IPS-15b (cell line): ENCODE measurements around the gene B3GNT9.
A peak's percentile ranks its signal among the peaks of the same experiment; 100 is the strongest.

ENCODE experiments used
- H3K27me3 ChIP-seq: one replicate; pipeline ENCODE4 v1.6.1; 2013; ENCODE audit warnings: low read length; ENCODE audit not compliant: control insufficient read depth, insufficient read depth
- H3K36me3 ChIP-seq: one replicate; pipeline ENCODE4 v1.6.1; 2013; ENCODE audit warnings: low read length; ENCODE audit not compliant: control insufficient read depth, insufficient read depth
- H3K4me1 ChIP-seq: one replicate; pipeline ENCODE4 v1.6.1; 2013; ENCODE audit warnings: mild to moderate bottlenecking, low read length; ENCODE audit not compliant: control insufficient read depth, insufficient read depth
- H3K4me3 ChIP-seq: one replicate; pipeline ENCODE4 v1.5.1; 2013; ENCODE audit warnings: low read depth, low read length
- H3K9ac ChIP-seq: one replicate; pipeline ENCODE4 v1.6.1; 2013; ENCODE audit warnings: low read depth, mild to moderate bottlenecking, low read length
- H3K9me3 ChIP-seq: one replicate; pipeline ENCODE4 v1.6.1; 2013; ENCODE audit warnings: mild to moderate bottlenecking, low read length; ENCODE audit not compliant: control insufficient read depth, insufficient read depth

The B3GNT9 gene

DNA sequence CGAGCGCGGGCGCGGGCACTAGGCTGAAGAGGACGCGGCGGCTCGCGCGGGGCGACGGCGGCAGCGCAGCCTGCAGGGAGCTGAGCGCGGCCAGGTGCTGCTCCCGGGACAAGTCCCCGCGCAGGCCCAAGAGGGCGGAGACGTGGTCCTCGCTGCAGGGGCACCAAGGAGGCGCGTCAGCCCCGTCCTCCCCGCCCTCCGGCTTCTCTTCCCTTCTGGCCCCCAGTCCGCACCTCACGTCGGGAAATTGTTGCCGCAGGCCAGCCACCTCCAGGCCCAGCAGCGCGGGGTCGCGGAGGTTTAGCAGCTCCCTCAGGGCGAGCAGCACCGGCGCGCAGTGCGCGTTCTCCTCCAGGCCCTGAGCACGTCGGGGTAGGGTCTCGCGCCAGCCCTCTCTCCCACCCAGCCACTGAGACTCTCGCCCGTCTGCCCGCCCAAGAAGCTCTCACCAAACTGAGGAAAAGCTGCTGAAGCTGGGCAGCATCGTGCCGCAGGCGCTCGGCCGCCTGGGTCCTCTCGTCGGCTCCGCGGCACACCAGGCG, 33.7 kb upstream of the B3GNT9 start:
- Histone ChIP-seq H3K36me3 (no peaks in the 10 kb centered on the region), H3K9ac (no peak overlapping the region), H3K27me3 (peaks cover 24% of the 10 kb centered on the region), H3K4me3 (peak overlapping the region; percentile 85), H3K9me3 (no peaks in the 10 kb centered on the region), H3K4me1 (no peaks in the 10 kb centered on the region)

DNA sequence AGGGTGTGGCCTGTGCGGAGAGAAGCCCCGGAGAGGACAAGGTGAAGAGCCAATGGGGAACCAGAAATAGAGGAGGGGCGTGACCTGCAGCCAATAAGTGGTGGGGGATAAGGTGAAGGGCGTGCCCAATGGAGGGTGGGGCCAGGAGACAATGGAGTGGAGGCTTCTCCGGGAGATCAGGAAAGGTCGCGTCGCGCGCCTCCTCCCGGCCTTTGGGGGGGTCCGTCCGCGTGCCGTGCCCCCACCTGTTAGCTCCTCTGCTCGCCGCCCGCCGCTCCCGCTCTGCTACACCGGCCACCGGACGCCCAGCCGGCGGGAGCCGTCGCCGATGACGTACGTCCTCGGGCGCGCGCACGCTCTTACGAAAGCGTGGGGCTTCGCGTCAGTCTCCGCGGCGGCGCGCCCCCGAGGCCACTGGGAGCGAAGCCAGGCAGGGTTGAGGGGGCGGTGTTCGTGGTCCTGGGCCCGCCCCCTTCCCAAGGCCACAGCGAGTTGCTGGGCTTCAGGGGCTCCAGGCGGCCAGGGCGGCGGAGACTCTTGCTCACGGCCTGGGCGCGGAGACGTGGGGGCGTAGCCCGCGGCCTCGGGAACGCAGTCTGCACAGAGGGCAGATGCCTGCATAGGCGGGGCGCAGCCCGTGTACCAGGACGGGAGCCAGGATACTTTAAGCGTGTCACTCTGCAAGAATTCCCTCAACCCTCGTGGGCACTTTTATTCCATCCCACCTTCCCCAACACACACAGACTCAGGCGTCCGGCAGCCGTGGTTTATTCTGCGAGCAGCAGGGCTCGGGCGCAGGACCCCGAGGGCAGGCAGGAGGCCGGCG, 33.0 kb upstream of the B3GNT9 start, which contains the start of gene MATCAP1:
Gene MATCAP1, minus strand, starts transcription at position 337 of the 826 bp plus-strand sequence. CDS start 3,353 bp downstream, outside the sequence.
- Histone ChIP-seq H3K9ac (peak within 1 kb of the TSS; percentile 85), H3K9me3 (no peaks in the 10 kb centered on the region), H3K27me3 (peaks cover 27% of the 10 kb centered on the region), H3K36me3 (no peaks in the 10 kb centered on the region), H3K4me3 (peak within 1 kb of the TSS; percentile 85), H3K4me1 (no peaks in the 10 kb centered on the region)

DNA sequence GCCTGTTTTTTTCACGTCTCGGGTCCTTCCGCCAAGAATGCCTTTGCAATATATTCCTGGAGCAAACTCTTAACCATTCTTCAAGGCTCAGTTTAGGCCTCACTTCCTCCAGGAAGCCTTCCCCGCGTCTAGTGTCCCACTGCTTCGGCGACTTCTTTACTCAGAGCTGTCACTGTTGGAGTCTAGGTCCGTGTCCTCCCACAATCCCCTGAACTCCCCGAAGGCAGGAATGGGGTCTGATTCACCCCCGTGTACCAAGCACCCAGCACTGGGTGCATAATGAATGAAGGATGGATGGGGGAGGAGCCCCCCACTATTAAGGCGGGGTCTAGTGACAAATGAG, 32.5 kb upstream of the B3GNT9 start:
- H3K27me3 ChIP-seq: peaks cover 29% of the 10 kb centered on the region
- H3K4me1 ChIP-seq: no peaks in the 10 kb centered on the region
- no peaks in the 10 kb centered on the region for H3K36me3 ChIP-seq
- no peak overlapping the region for H3K9ac ChIP-seq
- H3K4me3 ChIP-seq: peak overlapping the region; percentile 85
- no peaks in the 10 kb centered on the region for H3K9me3 ChIP-seq

DNA sequence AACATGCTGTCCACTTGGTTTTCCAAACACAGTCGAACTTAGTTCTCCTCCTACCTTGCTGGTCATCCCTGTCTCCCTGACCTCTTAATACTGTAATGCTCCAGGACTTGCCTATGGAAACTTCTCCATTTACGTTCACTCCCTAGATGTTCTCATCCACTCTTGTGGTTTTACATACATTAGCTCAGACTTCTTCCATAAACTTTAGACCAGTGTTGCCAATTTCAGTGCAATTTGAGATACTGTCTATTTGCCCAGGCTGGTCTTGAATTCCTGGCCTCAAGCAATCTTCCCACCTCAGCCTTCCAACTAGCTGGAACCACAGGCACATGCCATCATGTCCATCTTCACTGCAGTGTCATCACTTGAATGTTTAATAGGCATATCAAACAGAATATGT, 31.5 kb upstream of the B3GNT9 start:
- H3K9ac ChIP-seq: no peak overlapping the region
- peaks cover 35% of the 10 kb centered on the region for H3K27me3 ChIP-seq
- H3K4me3 ChIP-seq: no peak overlapping the region
- H3K36me3 ChIP-seq: no peaks in the 10 kb centered on the region
- H3K4me1 ChIP-seq: peaks cover 4% of the 10 kb centered on the region
- no peaks in the 10 kb centered on the region for H3K9me3 ChIP-seq

DNA sequence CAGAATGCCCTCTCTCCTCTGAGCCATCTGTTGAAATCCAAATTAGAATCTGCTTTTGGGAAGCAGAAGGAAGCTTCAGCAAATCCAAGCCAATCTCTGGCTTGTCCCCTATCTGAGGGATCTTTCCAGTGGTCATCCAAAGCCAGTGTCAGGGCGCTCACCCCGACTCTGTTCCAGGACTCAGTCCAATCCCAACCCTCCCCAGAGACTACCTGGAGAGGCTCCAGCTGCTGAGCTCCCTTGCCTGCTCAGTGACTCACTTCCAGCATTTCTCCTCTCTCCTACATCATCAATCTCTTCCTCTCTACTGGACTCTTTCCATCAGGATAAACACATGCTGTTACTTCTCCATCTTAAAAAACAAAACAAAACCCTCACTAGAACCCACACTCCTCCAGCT, 30.5 kb upstream of the B3GNT9 start:
- Histone ChIP-seq H3K9ac (no peak overlapping the region), H3K27me3 (peaks cover 39% of the 10 kb centered on the region), H3K36me3 (no peaks in the 10 kb centered on the region), H3K9me3 (no peaks in the 10 kb centered on the region), H3K4me3 (no peak overlapping the region), H3K4me1 (peaks cover 4% of the 10 kb centered on the region)

DNA sequence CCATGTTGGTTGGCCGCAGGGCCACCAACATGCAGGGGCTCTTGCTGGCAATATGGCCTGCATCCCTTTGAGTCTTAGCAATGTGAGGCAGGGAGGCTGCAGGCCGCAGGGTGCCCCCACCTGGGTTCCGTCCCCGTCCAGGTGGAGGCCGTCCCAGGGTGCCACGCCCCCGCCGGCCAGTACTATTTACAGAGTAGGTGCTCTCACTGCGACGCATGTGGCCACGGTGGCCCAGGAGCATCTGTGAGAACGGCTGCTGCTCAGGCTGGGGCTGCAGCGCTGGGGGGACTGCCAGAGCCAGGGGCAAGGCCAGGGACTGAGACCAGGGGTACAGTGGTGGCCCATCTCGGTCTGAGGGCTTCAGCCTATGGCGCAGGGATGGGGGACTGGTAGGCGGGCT, 29.4 kb upstream of the B3GNT9 start:
- peaks cover 4% of the 10 kb centered on the region for H3K4me1 ChIP-seq
- H3K9me3 ChIP-seq: no peaks in the 10 kb centered on the region
- no peak overlapping the region for H3K4me3 ChIP-seq
- H3K27me3 ChIP-seq: peaks cover 40% of the 10 kb centered on the region
- H3K9ac ChIP-seq: no peak overlapping the region
- H3K36me3 ChIP-seq: no peaks in the 10 kb centered on the region

DNA sequence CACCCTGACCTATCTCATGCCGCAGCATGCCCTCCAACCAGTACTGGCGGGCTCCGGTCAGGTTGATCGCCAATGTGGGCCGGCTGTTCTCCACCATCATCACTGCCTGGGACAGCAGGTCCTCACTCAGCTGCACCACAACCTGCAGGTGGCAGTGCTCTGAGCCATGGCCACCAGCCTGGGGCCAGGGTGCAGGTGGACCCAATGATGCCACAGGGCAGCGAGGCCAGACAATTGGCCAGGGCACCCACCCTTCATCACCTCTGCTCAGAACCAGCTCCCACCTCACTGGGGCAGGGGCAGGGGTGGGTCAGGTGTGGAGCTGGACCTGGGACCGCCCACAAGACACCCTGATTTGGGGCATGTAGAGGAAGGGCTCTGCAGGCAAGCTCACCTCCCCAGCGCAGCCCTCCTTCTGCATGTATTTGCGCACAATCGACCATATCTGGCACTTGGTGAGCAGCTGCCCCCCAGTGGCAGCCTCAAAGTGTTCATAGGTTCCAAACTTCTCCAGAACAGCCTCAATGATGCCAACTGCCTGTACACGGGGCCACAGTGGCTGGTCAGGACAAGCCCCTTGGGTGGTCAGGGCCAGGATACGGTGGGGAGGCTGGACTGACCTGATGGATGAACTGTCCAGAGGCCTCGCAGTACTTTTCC, 28.8 kb upstream of the B3GNT9 start:
- H3K9ac ChIP-seq: no peak overlapping the region
- peaks cover 40% of the 10 kb centered on the region for H3K27me3 ChIP-seq
- peaks cover 4% of the 10 kb centered on the region for H3K4me1 ChIP-seq
- H3K36me3 ChIP-seq: no peaks in the 10 kb centered on the region
- H3K9me3 ChIP-seq: no peaks in the 10 kb centered on the region
- H3K4me3 ChIP-seq: no peak overlapping the region

DNA sequence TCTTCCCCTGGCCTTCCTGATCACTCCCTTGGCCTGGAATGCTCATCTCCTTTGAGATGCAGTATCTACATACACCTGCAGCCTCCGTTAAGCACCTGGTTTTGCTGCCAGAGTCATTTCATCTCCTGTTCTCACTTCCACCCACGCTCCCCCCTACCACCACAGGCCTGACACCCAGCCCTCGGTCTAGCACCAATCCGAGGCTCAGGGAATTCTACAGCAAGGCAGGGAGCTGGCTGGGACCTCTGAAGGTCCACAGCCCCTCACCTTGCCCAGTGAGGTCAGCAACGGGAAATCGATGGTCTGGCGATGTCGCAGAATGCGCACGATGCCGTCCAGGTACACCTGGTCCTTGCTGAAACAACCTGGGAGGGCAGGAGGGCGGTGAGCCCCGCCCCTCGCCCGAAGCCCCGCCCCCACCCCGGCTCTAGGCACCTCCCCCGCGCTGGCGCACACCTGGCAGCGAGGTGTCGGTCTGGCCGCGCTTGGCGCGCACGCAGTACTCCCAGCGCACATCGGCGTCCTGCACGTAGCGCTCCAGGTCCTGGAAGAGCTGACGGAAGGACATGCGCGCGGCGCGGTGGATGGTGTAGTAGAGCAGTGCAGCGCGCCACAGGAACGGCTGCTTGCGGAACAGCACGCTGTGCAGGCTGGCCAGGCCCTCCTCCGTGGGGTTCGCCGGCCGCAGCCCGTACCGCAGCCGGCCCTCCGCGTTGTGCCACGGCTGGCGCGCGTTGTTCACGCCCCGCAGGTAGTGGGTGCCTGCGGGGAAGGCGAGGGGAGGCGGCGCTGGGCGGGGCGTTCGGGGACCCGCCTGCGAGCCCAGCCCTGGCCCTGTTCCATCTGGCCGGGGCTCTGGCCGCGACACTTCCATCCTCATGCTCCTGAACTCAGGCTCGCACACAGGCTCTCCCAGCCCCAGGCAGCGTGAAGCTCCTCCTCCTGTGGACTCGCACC, 27.2 kb upstream of the B3GNT9 start:
- no peaks in the 10 kb centered on the region for H3K36me3 ChIP-seq
- peaks cover 53% of the 10 kb centered on the region for H3K27me3 ChIP-seq
- H3K4me1 ChIP-seq: peaks cover 7% of the 10 kb centered on the region
- H3K9ac ChIP-seq: peak overlapping the region; percentile 12
- no peaks in the 10 kb centered on the region for H3K9me3 ChIP-seq
- H3K4me3 ChIP-seq: peak overlapping the region; percentile 63

DNA sequence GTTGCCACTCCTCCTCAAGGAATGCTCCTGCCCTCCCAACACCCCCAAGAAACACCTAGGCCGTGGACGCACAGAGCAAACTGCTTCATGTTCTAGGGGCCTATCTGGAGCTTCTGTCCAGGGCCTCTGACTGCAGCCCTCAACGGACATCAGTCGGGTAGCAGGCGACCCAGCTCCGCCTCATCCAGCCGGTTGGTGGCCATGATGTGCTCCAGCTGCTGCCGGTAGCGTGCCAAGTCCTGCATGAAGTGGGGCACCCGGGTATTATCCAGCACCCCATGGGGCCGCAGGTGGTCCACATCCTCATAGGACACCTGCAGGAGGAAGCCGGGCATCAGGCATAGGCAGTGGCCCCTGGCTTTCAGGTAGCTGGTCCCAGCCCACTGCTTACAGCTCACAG, 25.9 kb upstream of the B3GNT9 start:
- no peak overlapping the region for H3K9ac ChIP-seq
- peaks cover 7% of the 10 kb centered on the region for H3K4me1 ChIP-seq
- no peaks in the 10 kb centered on the region for H3K9me3 ChIP-seq
- H3K27me3 ChIP-seq: peaks cover 67% of the 10 kb centered on the region
- no peak overlapping the region for H3K4me3 ChIP-seq
- no peaks in the 10 kb centered on the region for H3K36me3 ChIP-seq

DNA sequence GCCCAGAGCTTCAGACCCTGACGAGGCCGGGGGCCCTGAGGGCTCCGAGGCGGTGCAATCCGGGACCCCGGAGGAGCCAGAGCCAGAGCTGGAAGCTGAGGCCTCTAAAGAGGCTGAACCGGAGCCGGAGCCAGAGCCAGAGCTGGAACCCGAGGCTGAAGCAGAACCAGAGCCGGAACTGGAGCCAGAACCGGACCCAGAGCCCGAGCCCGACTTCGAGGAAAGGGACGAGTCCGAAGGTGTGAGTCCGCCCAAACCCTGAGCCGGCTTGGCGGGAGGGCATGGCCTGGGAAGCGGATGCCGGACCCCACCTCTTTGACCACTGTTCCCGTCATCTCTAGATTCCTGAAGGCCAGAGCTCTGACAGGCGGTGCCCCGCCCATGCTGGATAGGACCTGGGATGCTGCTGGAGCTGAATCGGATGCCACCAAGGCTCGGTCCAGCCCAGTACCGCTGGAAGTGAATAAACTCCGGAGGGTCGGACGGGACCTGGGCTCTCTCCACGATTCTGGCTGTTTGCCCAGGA, 24.0 kb upstream of the B3GNT9 start:
- Histone ChIP-seq H3K4me3 (peak overlapping the region; percentile 59), H3K9me3 (no peaks in the 10 kb centered on the region), H3K4me1 (peaks cover 12% of the 10 kb centered on the region), H3K36me3 (no peaks in the 10 kb centered on the region), H3K27me3 (peaks cover 79% of the 10 kb centered on the region), H3K9ac (no peak overlapping the region)
